Measurements from ENCODE around the gene TBL1XR1. TPM values are rescaled to one million over a fixed set of nuclear protein-coding genes. Genes with fewer than 3 reads are reported as not detected.
"Not testable (repeated sequence)": the region's sequence is repeated elsewhere in the genome, so short reads cannot be mapped to it uniquely, and the experiment has no call there.

Gene TBL1XR1
- total and polyA plus RNA-seq, 4 donors = 24.1 to 203 (median 77.4) TPM

- Histone ChIP-seq H3K4me3 (no peak overlapping the region), H3K9me3 (ENCODE audit: control insufficient read depth in 4 of 4, insufficient read depth in 3 of 4, low read length in 3 of 4) (peaks cover 0 to 8% (median 4%) of the 10 kb centered on the region in 4 donors), H3K36me3 (ENCODE audit: control insufficient read depth in 4 of 4, insufficient read depth in 4 of 4, low read length in 4 of 4) (peaks cover 0 to 5% (median 0%) of the 10 kb centered on the region in 4 donors), H3K27me3 (ENCODE audit: control insufficient read depth in 3 of 3, insufficient read depth in 3 of 3, low read length in 2 of 3) (no peaks in the 10 kb centered on the region), H3K9ac (ENCODE audit: insufficient read depth in 1 of 2, low read length in 2 of 2) (no peak overlapping the region), H3K4me1 (ENCODE audit: control insufficient read depth in 5 of 5, insufficient read depth in 5 of 5, low read length in 5 of 5) (no peaks in the 10 kb centered on the region), H3K27ac (ENCODE audit: low read depth in 1 of 2, low read length in 1 of 2) (no peak overlapping the region)
- DNase-seq (no peak), ATAC-seq (ENCODE audit: insufficient read depth, low FRiP score) (no peak)
- no peak for TF ChIP-seq CTCF (IDR thresholded peaks at IDR 0.05; ENCODE audit: control extremely low read depth, extremely low read depth)
These were observed 191.4 kb downstream of the TBL1XR1 start for GRCh38 chr3:177005718-177006405.

- H3K9me3 ChIP-seq (ENCODE audit: control insufficient read depth in 4 of 4, insufficient read depth in 3 of 4, low read length in 3 of 4); H3K4me1 ChIP-seq (ENCODE audit: control insufficient read depth in 5 of 5, insufficient read depth in 5 of 5, low read length in 5 of 5); H3K27me3 ChIP-seq (ENCODE audit: control insufficient read depth in 3 of 3, insufficient read depth in 3 of 3, low read length in 2 of 3); H3K36me3 ChIP-seq (ENCODE audit: control insufficient read depth in 4 of 4, insufficient read depth in 4 of 4, low read length in 4 of 4); H3K27ac ChIP-seq (ENCODE audit: low read depth in 1 of 2, low read length in 1 of 2); ATAC-seq (ENCODE audit: insufficient read depth, low FRiP score); H3K9ac ChIP-seq (ENCODE audit: insufficient read depth in 1 of 2, low read length in 2 of 2); DNase-seq; H3K4me3 ChIP-seq: not testable (repeated sequence)
- 94 to 98% methylated on average over 2 of the region's 2 CpGs for WGBS, 2 donors
These were observed 197.1 kb downstream of the TBL1XR1 start for GRCh38 chr3:177000159-177000558.

- Histone ChIP-seq H3K27ac (ENCODE audit: low read depth in 1 of 2, low read length in 1 of 2) (no peak overlapping the region), H3K27me3 (ENCODE audit: control insufficient read depth in 3 of 3, insufficient read depth in 3 of 3, low read length in 2 of 3) (no peaks in the 10 kb centered on the region), H3K9me3 (ENCODE audit: control insufficient read depth in 4 of 4, insufficient read depth in 3 of 4, low read length in 3 of 4) (peaks cover 0 to 2% (median 0%) of the 10 kb centered on the region in 4 donors), H3K4me3 (no peak overlapping the region), H3K36me3 (ENCODE audit: control insufficient read depth in 4 of 4, insufficient read depth in 4 of 4, low read length in 4 of 4) (no peaks in the 10 kb centered on the region), H3K9ac (ENCODE audit: insufficient read depth in 1 of 2, low read length in 2 of 2) (no peak overlapping the region), H3K4me1 (ENCODE audit: control insufficient read depth in 5 of 5, insufficient read depth in 5 of 5, low read length in 5 of 5) (no peaks in the 10 kb centered on the region)
- no peak for DNase-seq
- WGBS, 2 donors = 81 to 83% methylated on average over 2 of the region's 2 CpGs
- no peak for ATAC-seq (ENCODE audit: insufficient read depth, low FRiP score)
- no peak for TF ChIP-seq CTCF (IDR thresholded peaks at IDR 0.05; ENCODE audit: control extremely low read depth, extremely low read depth)
These were observed 201.3 kb downstream of the TBL1XR1 start for GRCh38 chr3:176995946-176996345.

- 93 to 96% methylated on average over 4 of the region's 4 CpGs for WGBS, 2 donors
- no peak for DNase-seq
- no peak for ATAC-seq (ENCODE audit: insufficient read depth, low FRiP score)
These were observed 202.1 kb downstream of the TBL1XR1 start for GRCh38 chr3:176994891-176995781.

More at GRCh38 chr3:176994891-176995781, 202.1 kb downstream of the TBL1XR1 start:
- Histone ChIP-seq H3K27me3 (ENCODE audit: control insufficient read depth in 3 of 3, insufficient read depth in 3 of 3, low read length in 2 of 3) (no peaks in the 10 kb centered on the region), H3K36me3 (ENCODE audit: control insufficient read depth in 4 of 4, insufficient read depth in 4 of 4, low read length in 4 of 4) (no peaks in the 10 kb centered on the region), H3K9me3 (ENCODE audit: control insufficient read depth in 4 of 4, insufficient read depth in 3 of 4, low read length in 3 of 4) (peaks cover 0 to 2% (median 0%) of the 10 kb centered on the region in 4 donors), H3K4me1 (ENCODE audit: control insufficient read depth in 5 of 5, insufficient read depth in 5 of 5, low read length in 5 of 5) (no peaks in the 10 kb centered on the region), H3K27ac (ENCODE audit: low read depth in 1 of 2, low read length in 1 of 2) (no peak overlapping the region), H3K4me3 (no peak overlapping the region), H3K9ac (ENCODE audit: insufficient read depth in 1 of 2, low read length in 2 of 2) (no peak overlapping the region)
- TF ChIP-seq CTCF (IDR thresholded peaks at IDR 0.05; ENCODE audit: control extremely low read depth, extremely low read depth) = no peak
